T-helper 2 cell (primary cell): Measurements from ENCODE around the gene PDZRN4.
"Not testable (repeated sequence)": the region's sequence is repeated elsewhere in the genome, so short reads cannot be mapped to it uniquely, and the experiment has no call there.

ENCODE experiments used
- DNase-seq, 5 experiments: peaks; one replicate each; pipeline versions ENCODE4 v3.0.0 to v3.0.0-alpha.2; 2012 to 2022

PDZRN4 gene

DNA sequence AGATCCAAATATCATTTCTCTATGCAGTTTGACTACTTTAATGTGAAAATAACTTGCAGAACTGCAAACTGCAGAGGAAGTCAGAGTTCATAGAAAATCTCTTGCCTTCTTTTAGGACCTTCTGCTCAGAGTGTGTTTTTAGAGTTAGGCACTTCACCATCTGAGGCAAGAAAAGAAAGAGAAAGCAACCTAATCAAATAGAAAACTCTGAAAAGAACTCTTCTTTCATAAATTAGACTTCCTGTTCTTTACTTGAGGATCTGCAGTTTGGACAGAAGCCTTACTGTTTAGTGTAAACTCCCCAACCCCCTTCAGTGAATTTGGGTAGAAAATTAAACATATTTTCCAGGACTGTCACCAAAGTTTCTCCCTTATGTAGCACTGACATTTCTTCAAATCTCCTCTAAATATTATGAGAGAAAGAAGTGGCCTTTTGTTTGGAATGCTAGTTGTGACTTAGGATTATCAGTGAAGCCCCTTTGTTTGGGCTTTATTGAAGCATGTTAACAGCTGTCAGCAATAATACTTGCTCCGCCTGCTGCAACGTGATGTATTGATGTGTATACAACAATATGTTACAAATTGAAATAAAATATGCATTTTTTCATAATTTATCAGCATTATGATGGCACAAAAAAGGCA is 99.5 kb downstream of the PDZRN4 start:
- DNase-seq, result no peak

DNA sequence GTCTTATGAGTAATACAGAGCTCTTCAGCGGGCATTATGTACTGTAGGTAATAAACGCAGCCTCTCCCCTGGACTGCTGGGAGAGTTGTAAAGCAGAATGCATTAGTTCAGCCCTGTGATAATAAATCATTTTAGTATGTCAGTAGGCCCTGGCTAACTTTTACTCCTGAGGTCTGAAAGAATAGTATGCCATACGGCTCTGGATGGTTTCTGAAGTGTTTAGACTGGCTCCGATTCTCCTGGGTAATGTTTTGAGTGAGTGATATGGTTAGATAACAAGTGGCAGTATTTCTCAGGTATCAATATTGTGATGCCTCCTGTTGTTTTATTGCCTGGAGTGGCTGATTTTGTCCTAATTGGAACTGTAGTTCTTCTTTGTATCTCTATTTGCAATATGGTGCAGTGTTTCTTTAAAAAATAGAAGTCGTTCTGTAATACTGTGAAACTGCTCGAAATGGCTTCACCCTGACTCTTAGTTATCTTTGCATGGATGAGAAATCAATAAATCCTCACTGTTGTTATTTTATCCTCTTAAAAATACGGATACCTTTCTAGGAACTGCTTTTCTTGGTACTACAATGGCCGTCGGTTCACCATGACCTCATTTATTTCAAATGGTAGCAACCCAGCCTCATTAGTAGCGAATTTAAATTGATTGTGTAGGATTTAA is 100.2 kb downstream of the PDZRN4 start:
- no peak for DNase-seq

DNA sequence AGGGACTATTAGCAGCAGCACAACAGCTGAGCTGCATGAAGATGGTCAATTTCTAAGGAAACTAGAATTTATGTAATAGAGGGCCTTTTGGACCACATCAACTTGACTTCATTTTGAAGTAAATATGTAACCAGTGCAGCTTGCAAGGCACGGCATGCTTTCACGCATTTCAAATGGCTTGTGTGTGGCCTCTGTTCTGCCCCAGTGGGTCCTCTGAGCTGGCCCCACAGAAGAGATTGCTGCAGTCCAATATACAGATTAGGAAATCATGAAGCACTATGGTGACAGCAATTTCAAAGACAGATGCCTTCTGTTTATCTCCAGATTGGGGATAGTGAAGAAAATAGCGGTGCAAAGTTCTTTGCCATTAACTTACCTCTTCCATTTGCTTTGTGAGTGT is 101.4 kb downstream of the PDZRN4 start:
- DNase-seq, result no peak

DNA sequence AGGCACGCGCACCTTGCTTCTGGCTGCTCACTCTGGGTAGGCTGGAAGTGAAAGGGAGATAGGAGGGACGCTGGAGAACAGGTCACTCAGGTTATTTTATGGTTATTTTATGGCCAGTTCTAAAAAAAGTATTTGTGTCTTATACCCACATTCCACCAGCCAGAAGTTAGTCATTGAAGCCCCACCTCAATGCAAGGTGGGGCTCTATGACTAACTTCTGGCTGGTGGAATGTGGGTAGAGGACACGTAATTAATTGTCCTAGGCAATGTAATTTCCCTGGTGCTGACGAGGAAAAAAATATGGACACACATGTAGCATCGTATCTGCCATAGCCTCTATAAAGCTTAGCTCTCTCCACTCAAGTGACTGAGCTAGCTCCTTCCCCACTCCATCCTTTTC is 104.9 kb downstream of the PDZRN4 start:
- DNase-seq, result no peak

DNA sequence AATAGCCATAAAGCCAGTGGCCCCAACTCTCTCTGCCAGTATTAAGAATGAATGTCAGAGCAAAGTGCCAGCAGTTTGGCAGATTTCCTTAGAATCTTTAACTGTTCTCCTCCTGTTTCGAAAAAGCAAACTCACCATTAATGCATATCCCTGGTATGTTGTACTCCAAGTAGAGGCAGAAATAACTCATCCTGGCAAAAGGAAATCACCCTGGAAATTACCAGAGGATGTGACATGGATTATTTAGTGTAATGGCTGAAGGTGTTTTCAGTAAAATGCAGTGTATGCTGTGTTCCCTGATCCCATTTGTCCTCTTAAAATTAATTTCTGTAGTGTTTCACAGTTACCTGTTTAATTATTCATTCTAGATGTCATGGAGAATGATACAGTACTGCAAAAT is 105.3 kb downstream of the PDZRN4 start:
- DNase-seq, result no peak

DNA sequence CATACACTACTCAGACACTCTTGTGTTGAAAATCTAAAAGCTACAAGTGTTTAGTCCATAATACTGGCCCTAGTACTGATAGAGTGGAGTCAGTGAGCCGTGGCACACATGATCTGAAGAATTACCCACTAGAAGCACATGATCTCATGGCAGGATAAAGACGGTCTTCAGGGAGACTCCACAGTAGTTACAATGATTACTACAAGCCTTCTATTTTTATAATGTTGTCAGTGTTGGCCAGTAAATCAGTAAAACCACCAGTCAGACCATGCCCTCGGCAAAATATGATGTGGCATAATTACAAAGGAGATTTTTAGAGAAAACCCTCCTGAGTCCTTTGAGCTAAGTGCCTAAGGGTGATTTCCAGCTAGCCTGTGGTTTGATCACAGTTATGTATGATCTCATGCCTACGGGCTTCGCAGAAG is 114.9 kb downstream of the PDZRN4 start:
- DNase-seq, result no peak

DNA sequence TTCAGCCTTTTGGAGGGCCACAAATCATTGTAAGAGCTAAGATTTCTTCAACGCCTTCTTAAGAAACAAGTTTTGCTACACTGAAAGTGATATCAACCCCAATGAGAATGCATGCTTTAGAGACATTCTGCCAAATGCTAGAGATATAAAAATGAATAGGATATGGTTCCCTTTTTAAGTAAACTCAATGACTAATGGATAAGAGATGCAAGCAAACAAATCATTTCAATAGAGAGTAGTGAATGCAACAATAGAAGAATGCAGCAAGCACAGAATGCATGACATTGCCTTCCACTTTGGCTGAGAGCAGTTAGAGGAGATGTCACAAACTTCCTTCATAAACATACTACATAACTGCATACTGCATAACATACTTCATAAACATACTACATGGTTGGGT is 116.4 kb downstream of the PDZRN4 start:
- no peak for DNase-seq

DNA sequence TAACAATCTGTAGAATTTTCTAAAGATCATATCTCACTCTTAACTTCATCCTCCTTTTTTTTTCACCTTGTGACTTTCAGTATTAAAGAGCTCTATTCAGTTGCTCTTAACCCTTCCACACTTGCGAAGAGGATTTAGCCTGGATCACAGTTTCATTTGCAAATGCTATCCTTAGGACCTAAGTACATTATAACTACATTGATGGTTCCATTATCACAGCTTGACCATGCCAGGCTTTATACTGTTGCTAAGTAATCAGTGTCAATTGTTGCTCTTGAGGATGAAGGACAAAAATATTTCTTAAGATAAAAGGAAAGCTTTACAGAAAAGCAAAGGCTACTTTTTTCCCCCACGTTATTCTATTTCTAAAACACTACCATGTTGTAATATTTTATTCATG is 122.2 kb downstream of the PDZRN4 start:
- no peak for DNase-seq

DNA sequence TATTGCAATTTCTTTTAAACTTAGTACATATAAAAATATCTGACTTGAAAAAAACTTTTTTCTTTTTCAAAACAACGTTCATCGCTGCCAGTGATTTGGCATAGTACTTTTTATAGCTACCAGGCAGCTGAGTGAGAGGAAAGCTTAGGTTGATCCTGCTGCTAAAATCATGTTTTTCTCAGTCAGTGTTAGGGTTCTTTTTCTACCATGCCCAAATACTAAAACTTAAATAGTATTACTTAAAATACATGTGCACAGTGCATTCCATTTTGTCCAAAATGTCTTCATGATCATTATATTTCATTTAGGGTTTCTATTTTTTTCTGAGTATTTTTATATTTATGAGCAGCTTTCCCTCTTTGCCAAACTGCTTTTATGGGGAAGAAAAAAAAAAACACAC is 123.8 kb downstream of the PDZRN4 start:
- DNase-seq, result no peak

DNA sequence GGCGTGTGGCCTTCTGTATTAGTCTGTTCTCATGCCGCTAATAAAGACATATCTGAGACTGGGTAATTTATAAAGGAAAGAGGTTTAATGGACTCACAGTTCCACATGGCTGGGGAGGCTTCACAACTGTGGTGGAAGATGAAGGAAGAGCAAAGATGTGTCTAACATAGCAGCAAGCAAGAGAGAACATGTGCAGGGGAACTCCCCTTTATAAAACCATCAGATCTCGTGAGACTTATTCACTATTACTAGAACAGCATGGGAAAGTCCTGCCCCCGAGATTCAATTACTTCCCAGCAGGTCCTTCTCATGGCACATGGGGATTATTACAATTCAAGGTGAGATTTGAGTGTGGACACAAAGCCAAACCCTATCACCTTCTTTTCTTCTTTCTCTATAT is 124.3 kb downstream of the PDZRN4 start:
- not testable (repeated sequence) for DNase-seq

DNA sequence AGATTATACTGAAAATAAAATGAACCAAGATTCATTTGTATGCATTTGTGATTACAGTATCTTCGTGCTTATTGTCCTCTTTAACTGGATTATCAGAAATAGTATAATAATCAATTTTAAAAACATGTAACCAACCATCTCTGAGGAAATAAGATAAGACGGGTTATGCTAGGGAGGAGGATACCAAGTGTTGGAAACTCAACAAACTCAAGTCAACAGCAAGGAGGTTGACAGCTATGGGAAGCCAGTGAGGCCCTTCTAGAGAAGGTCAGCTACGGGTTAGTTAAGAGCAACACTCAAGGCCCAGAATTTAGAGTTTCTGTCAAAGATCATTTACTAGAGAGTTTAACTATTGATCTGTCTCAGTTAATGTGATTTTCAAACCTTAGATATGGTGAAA is 137.2 kb downstream of the PDZRN4 start:
- DNase-seq, result no peak

DNA sequence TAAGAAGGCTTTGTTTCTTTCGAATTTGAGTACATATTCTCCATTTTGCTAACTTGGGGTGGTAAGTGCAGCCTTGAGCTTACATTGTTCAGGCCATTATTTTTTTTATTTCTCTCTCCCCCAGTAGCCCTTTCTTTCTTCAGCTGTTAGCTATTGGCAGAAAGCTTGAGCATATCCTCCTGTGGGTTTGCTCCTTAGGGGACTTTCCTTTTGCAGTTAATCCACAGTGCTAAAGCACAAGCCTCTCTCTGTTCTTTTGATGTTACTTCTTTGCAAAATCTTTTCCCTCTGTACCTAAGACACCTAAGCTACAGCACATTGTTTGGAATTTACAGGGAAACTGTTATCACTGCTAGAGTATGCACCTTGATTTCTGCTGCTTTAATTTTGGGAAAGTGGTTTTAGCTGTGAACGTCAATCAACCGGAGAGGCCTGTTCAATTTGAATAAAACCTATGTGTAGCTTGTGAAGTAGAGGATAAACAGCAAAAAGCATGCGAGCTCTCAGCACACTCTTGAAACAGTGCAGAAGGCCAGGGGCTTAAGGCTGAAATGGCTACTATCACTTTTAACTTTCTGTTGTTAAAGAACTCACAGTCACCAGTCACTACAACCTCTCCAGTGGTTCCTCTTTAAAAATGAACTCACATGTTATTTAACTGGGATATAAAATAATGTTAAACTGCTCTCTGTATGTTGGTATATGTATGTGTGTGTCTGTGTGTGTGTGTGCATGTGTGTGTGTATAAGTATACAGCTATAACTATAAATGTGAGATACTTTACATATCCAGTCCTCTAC is 139.2 kb downstream of the PDZRN4 start:
- no peak for DNase-seq

DNA sequence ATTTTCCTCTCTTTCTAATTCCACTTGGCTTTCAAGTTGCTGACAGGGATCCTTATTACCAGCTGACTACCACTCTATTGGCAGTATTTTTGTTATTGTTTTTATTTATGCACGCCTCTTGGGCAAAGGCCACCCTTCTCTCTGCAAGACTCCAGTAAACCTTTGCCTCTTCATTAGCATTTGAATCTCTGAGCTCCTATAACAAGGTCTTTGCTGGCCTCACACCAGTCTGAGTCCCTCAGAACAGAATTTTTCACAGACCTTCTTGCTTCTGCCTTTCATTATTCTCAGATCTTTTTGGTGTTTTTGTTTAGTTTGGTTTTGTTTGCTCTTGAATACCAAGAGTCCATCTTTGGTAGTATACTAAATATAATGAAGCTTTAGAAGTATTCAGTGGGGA is 145.9 kb downstream of the PDZRN4 start:
- DNase-seq, result no peak

DNA sequence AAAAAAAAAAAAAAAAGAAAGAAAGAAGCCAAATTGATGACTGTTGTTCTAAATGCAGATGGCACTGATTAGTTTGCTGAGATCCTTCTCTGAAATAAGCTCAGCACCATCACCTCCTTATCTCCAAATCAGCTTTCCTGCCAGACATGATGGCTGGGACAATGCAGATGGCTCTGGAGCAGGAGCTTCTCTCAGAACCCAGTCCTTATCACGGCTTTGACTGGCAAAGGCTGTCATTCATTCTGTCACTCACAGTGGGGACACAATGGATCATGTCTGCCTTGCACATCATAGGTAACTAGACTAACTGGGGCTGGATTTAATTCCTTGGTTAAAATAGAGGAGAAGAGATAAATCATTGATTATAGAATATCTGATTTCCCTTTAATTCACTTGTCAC is 146.3 kb downstream of the PDZRN4 start:
- no peak for DNase-seq

DNA sequence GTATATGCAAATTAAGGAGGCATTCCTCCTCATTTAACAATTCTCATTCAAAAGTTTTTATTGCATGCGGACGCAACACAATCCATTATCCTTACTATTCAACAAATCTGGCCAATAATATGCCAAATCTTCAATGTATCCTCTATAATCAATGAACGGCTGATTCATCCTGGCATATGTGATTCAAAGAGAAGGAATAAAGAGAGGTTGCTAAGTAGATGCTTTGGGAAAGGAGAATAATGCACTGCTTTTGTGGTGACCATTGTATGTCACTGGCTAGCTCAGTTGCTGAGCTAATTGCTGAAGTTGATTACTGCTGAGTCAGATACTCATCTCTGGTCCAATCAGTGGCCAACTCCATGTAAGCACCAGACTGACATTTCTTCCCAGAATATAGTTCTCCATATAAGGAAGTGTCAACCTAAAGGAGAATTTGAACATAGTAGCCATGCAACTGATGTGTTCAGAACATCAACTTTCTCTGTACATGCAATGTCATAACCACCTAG is 148.0 kb downstream of the PDZRN4 start:
- DNase-seq, result no peak

DNA sequence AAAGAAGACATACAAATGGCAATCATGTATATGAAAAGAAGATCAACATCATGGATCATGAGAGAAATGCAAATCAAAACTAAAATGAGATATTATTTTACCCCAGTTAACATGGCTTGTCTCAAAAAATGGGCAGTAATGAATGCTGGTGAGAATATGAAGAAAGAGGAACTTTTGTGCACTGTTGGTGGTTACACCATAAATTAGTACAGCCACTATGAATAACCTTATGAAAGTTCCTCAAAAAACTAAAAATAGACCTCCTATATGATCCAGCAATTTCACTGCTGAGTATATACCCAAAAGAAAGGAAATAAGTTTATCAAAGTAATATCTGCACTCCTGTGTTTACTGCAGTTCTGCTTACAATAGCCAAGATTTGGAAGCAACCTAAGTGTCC is 151.7 kb downstream of the PDZRN4 start:
- no peak for DNase-seq

DNA sequence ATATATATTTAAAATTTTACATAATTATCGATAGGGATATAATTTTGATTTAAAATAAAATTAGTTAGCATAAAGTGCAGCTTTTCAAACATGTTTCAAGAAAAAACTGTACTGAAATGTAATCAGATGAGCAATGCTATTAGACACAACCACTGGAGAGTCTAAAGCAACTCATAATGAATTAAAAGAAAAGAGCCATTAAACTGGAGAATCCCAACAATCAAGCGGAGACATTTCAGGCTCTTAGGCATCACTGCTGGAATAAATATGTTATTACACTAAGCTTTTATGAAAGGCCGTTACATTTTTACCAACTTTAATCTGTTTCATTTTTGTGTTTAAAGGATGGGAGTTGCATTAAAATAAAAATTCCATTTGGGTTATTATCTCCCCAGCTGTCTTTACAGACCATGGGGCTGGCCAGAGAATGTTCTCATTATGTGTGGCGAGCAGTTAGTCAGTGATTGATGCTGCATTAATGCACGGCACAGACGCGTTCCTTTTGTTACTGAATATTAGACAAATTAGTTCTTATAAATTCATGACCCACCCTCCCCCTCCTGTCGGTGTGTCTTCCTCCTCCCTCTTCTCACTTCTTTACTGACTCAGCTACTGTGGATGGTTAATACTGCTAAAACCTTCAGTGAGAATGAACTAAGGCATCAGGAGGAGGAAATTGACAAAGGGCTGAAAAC is 156.8 kb downstream of the PDZRN4 start:
- no peak for DNase-seq

DNA sequence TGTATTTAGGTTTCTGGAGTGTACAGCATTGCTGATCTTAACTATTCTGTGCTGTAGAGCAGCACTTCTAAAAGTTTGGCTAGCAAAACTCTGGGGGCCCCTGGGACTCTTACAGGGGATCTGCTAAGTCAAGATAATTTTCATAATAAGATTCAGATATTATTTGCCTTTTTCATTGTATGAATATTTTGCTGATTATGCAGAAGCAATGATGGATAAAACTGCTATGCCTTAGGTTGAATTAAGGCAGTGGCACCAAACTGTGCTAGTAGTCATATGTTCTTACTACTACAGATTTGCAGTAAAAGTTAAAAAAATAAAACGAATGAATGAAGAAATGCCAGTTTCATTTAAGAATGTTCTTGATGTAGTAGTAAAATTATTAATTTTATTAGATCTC is 160.1 kb downstream of the PDZRN4 start:
- DNase-seq, result no peak

DNA sequence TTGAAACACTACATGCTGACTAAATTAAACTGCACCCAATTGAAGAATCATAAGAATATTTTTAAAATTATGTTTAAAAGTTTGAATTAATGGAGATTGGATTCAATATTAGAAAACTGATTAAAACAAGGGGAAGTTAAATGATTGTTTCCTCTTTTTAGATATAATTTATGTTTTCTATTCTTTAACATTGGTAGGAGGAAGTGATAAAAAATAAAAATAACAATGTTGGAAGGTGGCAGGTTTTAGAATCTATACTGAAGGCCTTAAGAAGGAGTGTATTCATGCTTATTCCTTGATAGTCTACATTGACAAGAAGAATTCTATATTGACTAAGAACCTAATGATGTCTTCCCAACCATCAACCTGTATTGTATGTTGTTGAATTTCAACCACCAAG is 168.1 kb downstream of the PDZRN4 start:
- DNase-seq, result no peak

DNA sequence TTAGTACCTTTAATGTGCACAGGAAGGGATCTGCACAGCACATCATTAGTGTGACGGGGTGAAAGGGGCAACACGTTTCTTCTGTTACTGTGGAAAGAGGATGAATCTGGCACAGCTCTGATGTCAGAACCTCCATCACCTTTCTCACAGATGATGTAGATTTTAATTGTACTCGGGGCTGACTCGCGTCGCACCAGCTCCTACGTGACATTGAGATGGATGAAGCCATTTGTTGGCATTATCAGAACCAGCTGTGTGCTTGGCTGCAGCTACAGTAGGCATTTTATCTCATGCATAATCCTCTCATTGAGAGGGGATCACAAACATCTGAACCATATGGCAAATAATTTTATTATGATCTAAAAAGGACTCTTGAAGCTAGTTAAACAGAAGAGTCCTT is 173.6 kb downstream of the PDZRN4 start:
- DNase-seq, result no peak

DNA sequence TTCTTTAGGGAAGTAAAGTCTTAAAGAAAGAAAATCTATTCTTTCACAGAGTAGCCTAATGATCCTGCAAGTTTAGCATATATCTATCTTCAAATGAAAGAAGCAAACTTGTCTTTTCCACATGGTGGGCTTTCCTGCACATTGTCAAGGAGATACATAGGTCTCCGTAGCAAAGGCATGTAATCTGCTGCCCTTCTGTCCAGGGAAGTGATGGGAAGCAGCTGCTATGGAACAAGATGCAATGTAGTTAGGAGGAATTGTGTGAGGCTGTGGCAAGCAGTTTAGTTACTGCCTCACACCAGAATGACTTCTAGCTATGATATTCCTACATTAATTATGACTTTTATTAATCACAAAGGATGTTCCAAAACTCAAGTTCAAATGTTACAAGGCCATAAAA is 174.4 kb downstream of the PDZRN4 start:
- no peak for DNase-seq

DNA sequence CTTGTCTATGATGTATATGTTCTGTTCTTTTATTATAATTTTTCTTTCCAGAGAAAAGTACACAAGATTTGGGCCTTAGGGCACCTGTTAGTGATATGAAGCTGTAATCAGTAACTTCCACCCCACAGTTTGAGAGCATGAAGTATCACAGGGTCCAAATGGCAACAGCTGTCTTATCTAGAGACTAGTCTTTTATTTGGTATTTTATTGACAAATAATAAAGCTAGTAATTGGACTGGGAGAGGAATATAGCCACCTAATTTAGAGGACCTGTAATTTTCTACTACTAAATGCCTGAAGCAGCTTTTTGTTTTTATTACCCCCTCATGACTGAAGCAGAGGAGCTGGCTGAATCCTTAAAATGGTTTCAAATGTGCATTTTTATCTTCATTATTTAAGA is 174.8 kb downstream of the PDZRN4 start:
- DNase-seq, result no peak

DNA sequence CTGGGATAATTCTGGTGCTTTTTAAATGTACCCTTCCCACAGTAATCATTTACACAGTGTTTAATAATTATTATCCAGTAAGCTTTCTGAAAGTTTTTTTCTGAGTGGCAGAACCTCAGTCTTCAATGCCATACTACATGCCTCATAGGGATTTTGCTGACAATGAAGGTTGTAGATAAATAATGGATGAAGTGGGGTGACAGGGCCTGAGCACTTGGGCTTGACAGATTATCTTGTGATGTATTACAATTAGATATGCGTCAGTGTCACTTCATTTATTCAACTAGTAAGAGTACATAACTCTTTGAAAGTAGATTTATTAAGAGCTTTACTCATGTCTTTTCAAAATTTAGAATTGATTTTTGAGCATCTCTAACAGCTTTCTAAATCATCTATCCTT is 176.1 kb downstream of the PDZRN4 start:
- DNase-seq, result no peak
